Measurements from ENCODE around the gene LRRC14B. TPM values are rescaled to one million over a fixed set of nuclear protein-coding genes. Genes with fewer than 3 reads are reported as not detected.

LRRC14B gene
- total RNA-seq, 1 donor from 2014 or later = 93.4 TPM

- intact Hi-C loops (cut with micrococcal nuclease) = no loop called here
- no peaks in the 10 kb centered on the region for H3K4me1 ChIP-seq
- H3K36me3 ChIP-seq = no peaks in the 10 kb centered on the region
- TF ChIP-seq, protein P1, sequence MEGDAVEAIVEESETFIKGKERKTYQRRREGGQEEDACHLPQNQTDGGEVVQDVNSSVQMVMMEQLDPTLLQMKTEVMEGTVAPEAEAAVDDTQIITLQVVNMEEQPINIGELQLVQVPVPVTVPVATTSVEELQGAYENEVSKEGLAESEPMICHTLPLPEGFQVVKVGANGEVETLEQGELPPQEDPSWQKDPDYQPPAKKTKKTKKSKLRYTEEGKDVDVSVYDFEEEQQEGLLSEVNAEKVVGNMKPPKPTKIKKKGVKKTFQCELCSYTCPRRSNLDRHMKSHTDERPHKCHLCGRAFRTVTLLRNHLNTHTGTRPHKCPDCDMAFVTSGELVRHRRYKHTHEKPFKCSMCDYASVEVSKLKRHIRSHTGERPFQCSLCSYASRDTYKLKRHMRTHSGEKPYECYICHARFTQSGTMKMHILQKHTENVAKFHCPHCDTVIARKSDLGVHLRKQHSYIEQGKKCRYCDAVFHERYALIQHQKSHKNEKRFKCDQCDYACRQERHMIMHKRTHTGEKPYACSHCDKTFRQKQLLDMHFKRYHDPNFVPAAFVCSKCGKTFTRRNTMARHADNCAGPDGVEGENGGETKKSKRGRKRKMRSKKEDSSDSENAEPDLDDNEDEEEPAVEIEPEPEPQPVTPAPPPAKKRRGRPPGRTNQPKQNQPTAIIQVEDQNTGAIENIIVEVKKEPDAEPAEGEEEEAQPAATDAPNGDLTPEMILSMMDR (IDR thresholded peaks at IDR 0.05; ENCODE audit: borderline replicate concordance) = no peak
- no peak overlapping the region for H3K27ac ChIP-seq (replicated peaks)
- peaks cover 54% of the 10 kb centered on the region for H3K27me3 ChIP-seq (ENCODE audit: low read depth)
- H3K9me3 ChIP-seq (replicated peaks) = no peaks in the 10 kb centered on the region
- no peak for DNase-seq
- no peak overlapping the region for H3K4me3 ChIP-seq
These were observed 34.1 kb upstream of the LRRC14B start for GRCh38 chr5:157126-157715.

GRCh38 chr5:157801-158200 is 33.5 kb upstream of the LRRC14B start:
- intact Hi-C loops (cut with micrococcal nuclease) = no loop called here

GRCh38 chr5:158807-159447 is 32.4 kb upstream of the LRRC14B start:
- peaks cover 61% of the 10 kb centered on the region for H3K27me3 ChIP-seq (ENCODE audit: low read depth)
- no peak for DNase-seq
- intact Hi-C loops (cut with micrococcal nuclease) = no loop called here

More at GRCh38 chr5:157801-158200, 33.5 kb upstream of the LRRC14B start:
- no peak for DNase-seq
- Histone ChIP-seq H3K27me3 (ENCODE audit: low read depth) (peaks cover 59% of the 10 kb centered on the region), H3K36me3 (no peaks in the 10 kb centered on the region), H3K4me1 (no peaks in the 10 kb centered on the region), H3K9me3 (replicated peaks) (no peaks in the 10 kb centered on the region), H3K27ac (replicated peaks) (no peak overlapping the region), H3K4me3 (no peak overlapping the region)
- TF ChIP-seq, protein P1 (IDR thresholded peaks at IDR 0.05; ENCODE audit: borderline replicate concordance) = no peak

GRCh38 chr5:159448-160172 is 31.7 kb upstream of the LRRC14B start:
- Histone ChIP-seq H3K9me3 (replicated peaks) (no peaks in the 10 kb centered on the region), H3K27me3 (ENCODE audit: low read depth) (peaks cover 61% of the 10 kb centered on the region), H3K36me3 (no peaks in the 10 kb centered on the region), H3K4me1 (no peaks in the 10 kb centered on the region), H3K4me3 (no peak overlapping the region), H3K27ac (replicated peaks) (no peak overlapping the region)
- intact Hi-C loops (cut with micrococcal nuclease) = no loop called here
- TF ChIP-seq, protein P1 (IDR thresholded peaks at IDR 0.05; ENCODE audit: borderline replicate concordance) = no peak
- no peak for DNase-seq

More at GRCh38 chr5:158807-159447, 32.4 kb upstream of the LRRC14B start:
- Histone ChIP-seq H3K4me3 (no peak overlapping the region), H3K4me1 (no peaks in the 10 kb centered on the region), H3K27ac (replicated peaks) (no peak overlapping the region), H3K36me3 (no peaks in the 10 kb centered on the region), H3K9me3 (replicated peaks) (no peaks in the 10 kb centered on the region)
- TF ChIP-seq, protein P1 (IDR thresholded peaks at IDR 0.05; ENCODE audit: borderline replicate concordance) = no peak

DNA sequence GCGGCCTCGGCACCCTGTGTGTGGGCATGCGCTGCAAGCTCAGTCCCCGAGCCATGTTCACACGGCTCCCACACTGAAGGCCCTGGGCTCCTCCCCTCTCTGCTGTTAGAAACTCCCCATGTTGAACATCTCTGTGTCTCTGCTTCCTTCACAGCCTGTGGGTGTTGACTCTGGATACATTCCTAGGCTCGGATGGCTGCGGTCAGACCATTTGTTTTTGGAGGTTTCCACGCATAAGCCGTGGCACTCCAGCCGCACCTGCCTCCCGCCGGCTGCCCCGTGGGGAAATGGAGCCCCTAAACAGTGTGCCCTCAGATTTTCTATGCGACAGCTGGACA is 31.2 kb upstream of the LRRC14B start:
- no peaks in the 10 kb centered on the region for H3K36me3 ChIP-seq
- H3K4me3 ChIP-seq = no peak overlapping the region
- no peak overlapping the region for H3K27ac ChIP-seq (replicated peaks)
- no peaks in the 10 kb centered on the region for H3K4me1 ChIP-seq
- intact Hi-C loops (cut with micrococcal nuclease) = no loop called here
- peaks cover 57% of the 10 kb centered on the region for H3K27me3 ChIP-seq (ENCODE audit: low read depth)
- no peak for DNase-seq
- TF ChIP-seq, protein P1 (IDR thresholded peaks at IDR 0.05; ENCODE audit: borderline replicate concordance) = no peak
- H3K9me3 ChIP-seq (replicated peaks) = no peaks in the 10 kb centered on the region

Data from left ventricle myocardium inferior (tissue), 1 donor.